Left cardiac atrium (tissue), 2 donors: ENCODE data around the gene PCNP. TPM values are rescaled to one million over a fixed set of nuclear protein-coding genes. Genes with fewer than 3 reads are reported as not detected.

Source experiments
- total RNA-seq, 2 donors: library from RNA; stranded (reverse); fragmentation: NEBNext Ultra II Directional; extraction: Animal tissue kit (Norgen Biotek cat#: 25700); gene quantifications; one replicate each; pipeline ENCODE4 v1.2.1, GENCODE V29; 2021
- donor health status: DM: no; HTN: yes; CAD: no; lungs with severe emphysema.
- donor health status: DM: yes; HTN: yes; CAD: no.

Gene PCNP
- total RNA-seq, 2 donors from 2014 or later = 108 to 122 TPM

Other genes with a start within 250 kb of the PCNP start
- 10 to 100 TPM in 1 of 2 donors, 1 to 10 TPM in 1; 9.3 to 10.6 TPM for gene SENP7, start 61.0 kb upstream of the PCNP start, total RNA-seq
- 10 to 100 TPM; 21.2 to 23.6 TPM for gene TRMT10C, start 12.3 kb upstream of the PCNP start, total RNA-seq
- gene ZBTB11, start 103.0 kb downstream of the PCNP start, total RNA-seq = 10 to 100 TPM in 1 of 2 donors, 1 to 10 TPM in 1; 8.3 to 10.3 TPM
- 100 to 1,000 TPM; 824 to 885 TPM for gene RPL24, start 112.5 kb downstream of the PCNP start, total RNA-seq
- 1 to 10 TPM; 5.1 to 6.1 TPM for gene CEP97, start 150.4 kb downstream of the PCNP start, total RNA-seq
- 10 to 100 TPM; 34.2 to 35.1 TPM for gene NXPE3, start 205.0 kb downstream of the PCNP start, total RNA-seq